Hematopoietic multipotent progenitor cell treated with erythropoietin and hydrocortisone succinate and interleukin-3 and kit ligand, for 17 days (in vitro differentiated cells): ENCODE results near the gene TBPL2.
A peak's percentile ranks its signal among the peaks of the same experiment; 100 is the strongest.
"Not testable (repeated sequence)": the region's sequence is repeated elsewhere in the genome, so short reads cannot be mapped to it uniquely, and the experiment has no call there.

Source experiments
- DNase-seq: peaks from one replicate; pipeline ENCODE4 v3.0.0-alpha.2; 2015; ENCODE audit warnings: low spot score

TBPL2 gene

DNA sequence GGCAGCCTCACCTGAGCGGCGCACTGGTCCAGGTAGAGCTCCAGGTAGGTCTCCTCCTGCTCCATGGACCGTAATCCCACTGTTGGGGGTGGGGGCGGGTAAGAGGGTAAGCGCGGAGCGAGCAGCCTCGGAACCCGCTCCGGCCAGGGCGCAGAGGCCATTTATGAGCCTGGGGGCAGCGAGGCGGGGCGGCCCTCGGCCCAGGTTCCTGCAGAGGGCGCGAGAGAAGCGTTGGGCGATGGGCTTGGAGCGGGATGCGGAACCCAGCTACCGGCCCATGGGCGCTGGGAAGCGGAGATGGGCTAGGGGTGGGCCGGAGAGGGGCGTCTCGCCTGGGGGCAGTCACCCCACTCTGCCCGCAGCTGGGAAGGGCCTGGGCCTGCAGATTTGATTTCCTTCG, at the start of gene TBPL2:
TSS of gene TBPL2 (minus strand) at position 232 of the 400 bp plus-strand sequence. CDS start at position 65, 167 bp downstream.
- DNase-seq, result no peak

DNA sequence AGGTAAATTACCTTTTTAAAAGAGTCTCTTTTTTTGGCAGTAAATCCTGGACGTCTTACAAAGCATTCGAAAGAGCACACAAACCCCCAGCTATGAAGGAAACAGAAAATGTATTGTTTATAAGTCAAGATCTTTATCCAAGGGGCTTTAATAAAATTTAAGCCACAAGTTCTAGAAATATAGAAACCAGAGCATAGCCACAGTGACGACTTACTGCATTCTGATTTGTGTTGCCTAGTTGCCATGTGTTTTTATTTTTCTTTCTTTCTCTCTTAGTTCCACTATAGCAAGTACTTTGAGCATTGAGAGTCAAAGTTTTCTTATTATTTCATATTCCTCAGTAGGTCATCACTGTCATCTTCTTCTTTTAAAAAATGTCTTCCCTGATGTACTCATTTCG, 47.8 kb upstream of the TBPL2 start:
- DNase-seq, result no peak

DNA sequence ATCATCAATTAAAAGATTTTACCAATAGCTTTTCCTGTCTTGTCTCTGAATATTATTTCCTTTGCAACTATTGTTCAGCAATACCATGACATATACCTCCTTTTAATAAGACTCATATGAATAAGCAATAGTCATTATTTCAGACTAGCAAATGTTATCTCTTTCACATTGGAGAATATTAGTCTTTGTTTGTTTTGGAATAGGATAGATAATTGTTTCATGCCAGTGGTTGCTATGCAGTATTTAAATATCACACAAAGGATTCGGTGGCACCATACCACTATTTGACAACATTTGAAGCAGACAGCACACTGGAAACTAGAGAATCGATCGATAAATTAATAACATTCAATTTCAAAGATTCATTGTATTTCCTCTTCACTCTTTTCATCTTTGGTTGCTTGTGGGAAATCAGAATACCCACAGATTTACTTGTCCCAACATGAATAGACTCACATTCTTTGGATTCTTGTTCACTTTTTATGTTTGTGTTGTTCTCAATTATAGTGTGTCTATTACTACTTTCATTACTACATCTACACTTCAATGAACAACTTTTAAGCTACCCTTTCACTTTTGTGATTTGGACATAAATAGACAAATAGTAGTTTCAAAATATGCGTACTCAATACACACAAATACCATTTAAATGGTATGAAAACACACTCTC, 42.7 kb upstream of the TBPL2 start:
- no peak for DNase-seq

DNA sequence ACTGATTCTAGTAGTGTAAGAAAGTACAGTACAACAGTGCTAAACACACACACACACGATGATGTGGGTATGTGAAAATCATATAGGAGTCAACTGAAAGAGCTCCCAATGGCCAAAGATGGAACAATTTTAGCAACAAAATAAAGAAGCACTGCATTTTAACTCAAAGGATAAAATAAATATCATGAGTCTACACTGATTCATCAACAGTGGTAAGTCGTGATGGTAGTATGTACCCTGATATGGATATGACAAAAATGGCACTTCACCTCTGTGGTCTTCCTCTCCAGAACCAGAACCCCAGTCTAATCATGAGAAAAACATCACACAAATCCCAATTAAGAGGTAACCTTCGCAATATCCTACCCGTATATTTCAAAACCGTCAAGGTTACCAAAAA, 41.4 kb upstream of the TBPL2 start:
- no peak for DNase-seq

DNA sequence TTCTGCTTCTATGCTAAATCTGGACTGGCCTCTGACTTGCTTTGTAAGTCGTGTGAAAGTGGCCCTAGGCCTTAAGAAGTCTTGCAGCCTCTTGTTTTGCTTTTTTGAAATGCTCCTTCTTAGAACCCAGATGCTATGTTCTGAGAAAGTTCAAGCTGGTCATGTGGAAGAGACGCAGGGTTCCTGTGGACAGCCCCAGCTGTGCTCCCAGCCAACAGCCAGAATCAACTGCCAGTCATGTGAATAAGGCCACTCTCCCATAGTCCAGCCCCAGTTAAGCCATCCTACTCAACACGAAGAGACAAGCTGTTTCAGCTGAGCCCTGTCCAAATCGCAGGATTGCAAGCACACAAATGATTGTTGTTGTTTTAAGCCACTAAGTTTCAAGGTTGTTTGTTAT, 37.3 kb upstream of the TBPL2 start:
- DNase-seq, result no peak

DNA sequence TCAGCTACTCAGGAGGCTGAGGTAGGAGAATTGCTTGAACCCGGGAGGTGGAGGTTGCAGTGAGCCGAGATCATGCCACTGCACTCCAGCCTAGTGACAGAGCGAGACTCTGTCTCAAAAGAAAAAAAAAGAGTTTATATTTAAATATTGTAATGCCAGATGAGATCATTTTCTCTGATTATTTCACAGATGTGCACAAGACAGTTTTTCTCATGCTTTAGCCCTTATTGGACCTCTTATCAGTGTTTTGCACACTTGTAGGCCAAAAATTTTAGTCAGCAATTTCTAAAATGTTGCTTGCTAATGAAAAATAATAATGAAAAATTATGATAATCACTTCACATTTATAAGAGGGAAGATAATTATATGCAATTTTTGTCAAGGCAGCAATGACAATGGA, 36.0 kb upstream of the TBPL2 start:
- DNase-seq, result not testable (repeated sequence)

DNA sequence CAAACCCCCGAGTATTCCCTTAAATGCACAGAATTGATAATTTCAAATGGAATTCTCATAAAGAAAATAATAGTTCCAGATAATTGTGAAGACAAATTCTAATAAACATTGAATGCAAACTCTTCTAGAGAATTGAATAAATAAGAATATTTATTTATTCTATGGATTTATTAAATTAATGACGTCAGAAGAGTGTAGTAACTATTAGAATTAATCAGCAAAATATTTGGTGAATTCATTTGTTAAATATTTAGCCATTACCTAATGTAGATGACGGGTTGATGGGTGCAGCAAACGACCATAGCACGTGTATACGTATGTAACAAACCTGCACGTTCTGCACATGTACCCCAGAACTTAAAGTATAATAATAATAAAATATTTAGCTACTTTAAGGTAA, 33.4 kb upstream of the TBPL2 start:
- DNase-seq, result no peak

DNA sequence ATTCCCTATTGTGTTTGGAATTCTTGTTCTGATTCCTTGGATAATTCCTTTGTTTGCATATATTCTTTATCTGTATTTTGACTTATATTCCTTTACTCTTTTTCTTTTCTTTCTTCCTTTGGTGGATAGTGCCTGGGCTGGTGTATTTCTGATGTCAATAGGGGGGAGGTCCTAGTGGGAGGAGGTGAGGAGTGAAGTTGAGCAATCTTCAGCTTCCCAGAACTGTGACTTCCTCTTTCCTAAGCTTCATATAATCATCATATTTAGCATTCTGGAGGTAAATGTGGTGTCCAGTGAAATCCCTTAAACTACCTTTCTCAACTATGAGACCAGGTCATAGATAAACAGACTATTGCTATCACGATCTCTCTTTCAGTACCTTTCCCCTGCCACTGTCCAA, 29.6 kb upstream of the TBPL2 start:
- DNase-seq, result no peak

DNA sequence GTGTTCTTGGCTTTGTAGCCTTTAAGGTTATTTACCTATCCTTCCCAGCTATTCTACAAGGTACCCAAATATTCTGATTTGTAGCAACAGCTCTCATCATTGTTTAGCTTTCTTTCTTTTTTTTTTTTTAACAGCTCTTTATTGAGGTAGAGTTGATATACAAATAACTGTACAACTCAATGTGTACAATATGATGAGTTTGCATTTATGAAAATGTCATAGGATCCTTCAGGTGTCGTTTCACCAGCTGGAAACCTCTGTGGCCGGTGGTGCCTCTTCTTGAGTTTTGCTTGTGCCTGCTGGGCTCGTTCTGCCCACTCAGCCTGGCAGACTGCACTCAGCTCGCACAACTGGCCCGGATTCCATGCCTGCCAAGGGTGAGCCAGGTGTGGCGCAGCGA, 26.9 kb upstream of the TBPL2 start:
- DNase-seq, result no peak

DNA sequence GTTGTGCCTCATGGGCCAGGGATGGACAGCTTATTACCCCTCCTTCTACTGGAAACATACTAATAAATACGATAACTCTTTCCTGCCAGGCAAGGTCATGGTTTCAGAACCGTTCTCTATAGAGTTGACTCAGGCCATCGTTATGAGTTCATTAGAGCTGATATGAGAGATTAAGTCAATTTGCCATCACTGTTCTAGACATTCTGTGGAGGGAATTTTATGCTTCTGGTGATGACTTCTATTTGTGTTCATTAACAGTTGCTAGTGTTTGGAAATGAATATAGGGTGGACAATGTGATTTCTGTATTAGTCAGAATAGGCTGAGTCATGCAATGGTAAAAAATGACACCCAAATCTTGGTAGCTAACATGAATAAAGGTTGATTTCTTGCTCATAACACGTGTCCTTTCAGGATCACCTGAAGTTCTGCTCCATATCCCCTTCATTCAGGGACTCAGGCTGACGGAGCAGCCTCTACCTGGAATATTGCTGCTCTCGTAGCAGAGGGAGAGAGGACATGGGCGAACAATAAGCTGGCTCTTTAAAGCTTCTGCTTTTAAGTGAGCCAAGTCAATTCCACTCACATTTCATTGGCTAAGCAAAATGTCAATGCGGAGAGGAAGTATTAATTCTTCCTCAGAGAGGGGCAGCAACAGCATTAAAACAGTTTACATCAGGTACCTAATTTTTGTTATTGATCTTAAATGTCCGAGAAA, 18.5 kb upstream of the TBPL2 start:
- DNase-seq, result no peak

DNA sequence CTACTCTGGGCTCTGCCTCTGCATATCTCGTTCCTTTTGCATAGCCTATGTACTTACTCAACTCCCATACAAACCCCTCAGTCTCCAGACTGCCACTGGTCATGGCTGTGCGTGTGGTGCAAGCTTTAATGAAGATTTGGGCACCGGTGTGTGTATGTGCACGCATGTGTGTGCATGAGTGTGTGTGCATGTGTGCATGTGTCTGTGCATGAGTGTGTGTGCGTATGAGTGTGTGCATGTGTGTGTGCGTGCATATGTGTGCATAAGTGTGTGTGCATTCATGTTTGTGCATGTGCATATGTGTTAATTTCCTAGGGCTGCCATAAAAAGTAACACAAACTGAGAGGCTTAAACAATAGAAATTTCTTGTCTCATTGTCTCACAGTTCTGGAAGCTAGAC, 17.1 kb upstream of the TBPL2 start:
- DNase-seq, result no peak

DNA sequence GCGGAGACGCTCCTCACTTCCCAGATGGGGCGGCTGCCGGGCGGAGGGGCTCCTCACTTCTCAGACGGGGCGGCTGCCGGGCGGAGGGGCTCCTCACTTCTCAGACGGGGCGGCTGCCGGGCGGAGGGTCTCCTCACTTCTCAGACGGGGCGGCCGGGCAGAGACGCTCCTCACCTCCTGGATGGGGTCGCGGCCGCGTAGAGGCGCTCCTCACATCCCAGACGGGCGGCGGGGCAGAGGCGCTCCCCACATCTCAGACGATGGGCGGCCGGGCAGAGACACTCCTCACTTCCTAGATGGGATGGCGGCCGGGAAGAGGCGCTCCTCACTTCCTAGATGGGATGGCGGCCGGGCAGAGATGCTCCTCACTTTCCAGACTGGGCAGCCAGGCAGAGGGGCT, 16.0 kb upstream of the TBPL2 start:
- not testable (repeated sequence) for DNase-seq

DNA sequence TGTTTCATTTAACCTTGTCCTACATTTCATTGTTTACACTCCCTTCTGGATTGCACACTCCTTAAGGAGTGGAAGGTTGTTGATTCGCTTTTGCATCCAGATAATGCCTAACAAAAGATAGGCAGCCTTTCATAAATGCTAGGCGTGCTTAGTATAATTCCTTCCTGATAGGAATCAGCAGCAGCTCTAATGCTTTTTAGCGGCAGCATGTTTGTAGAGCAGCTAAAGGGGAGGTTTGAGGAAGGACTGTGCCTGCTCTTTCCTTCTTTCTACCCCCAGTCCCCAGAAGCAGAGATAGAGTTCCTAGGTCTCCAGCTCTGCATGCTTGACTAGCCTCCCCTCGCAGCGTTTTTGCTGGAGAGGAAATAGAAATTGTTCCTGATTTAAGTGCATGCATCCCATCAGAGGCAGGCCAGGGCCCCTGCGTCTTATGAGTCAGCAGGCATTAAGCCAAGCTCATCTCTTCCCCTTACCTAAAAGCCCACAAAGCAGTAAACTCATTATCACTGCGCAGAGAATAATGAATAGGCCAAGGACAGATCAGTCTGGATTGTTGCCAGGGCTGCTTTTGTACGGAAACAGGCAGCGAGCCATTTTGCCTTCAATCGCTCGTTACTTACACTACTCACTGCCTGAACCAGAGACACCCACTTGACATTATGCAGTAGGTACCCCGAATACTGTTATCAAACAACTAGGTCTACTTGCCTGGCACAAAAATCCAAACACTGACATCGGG, 14.0 kb upstream of the TBPL2 start:
- no peak for DNase-seq

DNA sequence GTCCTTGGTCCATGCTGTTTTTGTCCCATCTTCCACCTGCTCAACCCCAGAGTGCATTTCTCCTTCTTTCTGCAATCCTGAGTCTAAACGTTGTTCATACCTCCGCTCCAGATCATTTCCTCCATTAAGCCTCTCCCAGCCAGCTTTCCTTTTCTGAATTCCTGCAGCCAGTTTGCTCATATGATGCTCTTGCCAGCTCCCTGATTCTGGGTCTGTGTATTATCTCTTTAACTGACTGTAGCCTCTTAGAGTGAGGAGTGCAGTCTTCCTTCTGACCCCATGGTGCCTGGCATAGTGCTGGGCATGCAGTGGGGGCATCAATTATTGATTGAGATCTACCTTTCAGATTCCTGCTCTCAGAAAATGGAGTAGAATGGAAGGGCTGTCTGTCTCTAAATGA, 11.5 kb upstream of the TBPL2 start:
- no peak for DNase-seq

DNA sequence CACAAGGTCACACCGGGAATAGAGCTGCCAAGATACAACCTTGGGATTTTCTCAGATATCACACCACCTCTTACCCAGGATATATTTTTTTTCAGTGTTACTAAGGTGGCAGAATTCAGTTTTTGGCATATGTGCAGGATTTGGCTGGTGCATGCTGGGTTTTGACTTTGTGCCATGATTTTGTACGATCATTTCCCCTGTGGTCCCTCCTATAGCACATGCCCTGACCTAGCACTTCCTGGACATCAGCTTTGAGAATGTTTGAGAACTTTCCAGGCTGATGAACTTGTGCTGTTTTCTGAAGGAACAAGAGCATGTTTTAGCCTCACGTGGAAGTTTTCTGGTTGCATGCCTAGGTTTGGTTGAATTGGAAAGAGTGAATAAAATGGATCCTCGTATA, 11.0 kb upstream of the TBPL2 start:
- DNase-seq, result no peak

DNA sequence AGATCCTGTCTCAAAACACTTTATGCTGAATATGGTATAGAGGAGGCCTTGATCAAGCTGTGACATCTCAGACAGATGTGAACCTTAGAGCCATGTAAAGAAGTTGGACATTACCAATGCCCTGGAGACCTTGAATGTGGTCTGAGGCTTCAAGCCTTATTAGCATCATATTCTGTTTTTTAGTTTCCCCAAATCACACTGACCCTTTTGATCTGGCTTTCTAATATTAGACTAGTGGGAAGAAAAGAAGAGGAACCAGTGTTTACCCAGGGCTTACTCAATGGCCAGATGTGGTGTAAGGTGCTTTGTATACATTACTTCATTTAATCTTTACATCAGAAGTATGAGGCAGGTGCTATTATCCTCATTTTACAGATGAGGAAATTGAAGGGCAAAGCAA, 10.6 kb upstream of the TBPL2 start:
- no peak for DNase-seq

DNA sequence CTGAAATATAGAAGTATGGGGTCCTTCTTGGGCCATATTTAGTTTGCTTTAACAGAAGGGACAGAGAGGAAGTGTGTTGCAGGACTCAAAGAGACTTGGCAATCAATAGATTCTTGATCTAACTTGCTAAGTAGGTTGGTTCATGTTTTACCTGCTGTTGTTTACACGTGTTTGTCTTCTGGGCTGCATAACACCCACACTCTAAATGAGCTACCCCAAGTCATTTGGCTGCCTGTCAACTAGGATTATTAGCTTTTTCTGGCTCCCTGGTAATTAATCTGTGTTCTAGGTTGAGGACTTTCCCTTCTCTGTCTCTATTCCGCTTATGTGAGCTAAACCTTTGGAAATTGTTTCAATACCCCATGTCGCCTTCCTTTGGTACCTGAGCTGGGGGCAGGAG, 10.1 kb upstream of the TBPL2 start:
- DNase-seq, result no peak

DNA sequence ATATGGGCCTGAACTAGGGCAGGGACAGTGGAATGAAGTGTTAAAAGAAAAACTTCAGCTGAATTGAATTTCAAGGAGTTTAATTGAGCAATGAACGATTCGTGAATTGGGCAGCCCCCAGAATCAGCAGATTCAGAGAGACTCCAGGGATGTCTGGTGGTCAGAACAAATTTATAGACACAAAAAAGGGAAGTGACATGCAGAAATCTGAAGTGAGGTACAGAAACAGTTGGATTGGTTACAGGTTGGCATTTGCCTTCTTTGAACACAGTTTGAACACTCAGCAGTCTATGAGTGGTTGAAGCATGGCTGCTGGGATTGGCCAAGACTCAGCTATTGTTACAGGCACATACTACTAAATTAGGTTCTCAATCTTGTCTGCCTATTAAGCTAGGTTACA, 9.7 kb upstream of the TBPL2 start:
- no peak for DNase-seq

DNA sequence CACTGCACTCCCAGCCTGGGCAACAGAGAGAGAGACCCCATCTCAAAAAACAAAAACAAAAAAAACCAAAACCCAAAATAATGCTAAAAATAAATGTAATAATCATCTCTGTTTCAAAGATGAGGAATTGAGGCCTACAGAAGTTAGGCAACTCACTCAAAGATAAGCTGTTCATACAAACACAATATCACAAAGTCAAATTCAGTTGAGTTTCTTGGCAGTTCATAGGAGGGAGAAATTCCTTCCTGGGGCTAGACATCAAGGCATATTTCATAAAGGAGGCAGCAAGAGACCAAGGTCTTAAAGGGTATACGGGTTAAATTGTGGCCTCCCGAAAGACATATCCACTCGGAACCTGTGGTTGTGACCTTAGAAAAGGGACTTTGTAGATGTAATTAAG, 8.7 kb upstream of the TBPL2 start:
- DNase-seq, result no peak

DNA sequence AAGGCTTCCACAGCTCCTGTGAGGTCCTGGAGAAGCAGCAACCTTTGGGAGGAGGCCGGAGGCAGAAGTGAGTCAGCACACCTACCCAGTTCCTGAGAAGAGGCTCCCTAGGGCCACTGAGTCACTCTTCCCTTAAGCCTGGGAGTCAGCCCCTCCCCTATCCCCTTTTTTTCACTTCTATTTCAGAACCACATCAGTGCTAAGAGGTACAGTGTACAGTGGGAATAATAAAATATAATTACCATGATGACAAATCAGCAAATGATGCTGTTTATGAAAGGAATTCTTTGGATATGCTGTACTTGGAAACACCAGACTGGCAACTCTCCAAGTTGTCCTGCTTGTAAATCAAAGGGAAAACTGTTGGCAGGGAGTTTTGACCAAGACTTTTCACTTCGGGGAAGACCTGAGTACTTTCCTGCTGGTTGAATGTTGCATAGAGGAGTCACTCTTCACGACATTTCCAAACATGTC, 7.8 kb upstream of the TBPL2 start:
- DNase-seq, result no peak

DNA sequence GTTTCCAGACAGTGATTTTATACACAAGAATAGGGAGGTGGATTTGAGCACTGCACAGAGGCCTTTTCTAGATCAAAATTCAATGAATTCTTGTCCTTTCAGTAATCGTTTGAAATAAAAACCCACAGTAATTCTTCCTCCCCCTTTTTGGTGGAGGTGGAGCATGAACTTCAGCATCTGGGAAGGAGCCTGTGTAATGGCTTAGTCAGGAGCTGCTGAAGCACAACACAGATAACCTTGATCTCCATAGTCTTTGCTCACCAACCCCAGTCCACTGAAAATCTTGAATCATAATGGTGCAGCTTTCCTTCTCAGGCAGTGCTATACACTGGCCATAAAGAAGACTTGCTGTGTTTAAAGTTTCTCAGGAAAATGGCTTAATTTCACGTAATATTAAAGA, 6.4 kb upstream of the TBPL2 start:
- DNase-seq, result no peak

DNA sequence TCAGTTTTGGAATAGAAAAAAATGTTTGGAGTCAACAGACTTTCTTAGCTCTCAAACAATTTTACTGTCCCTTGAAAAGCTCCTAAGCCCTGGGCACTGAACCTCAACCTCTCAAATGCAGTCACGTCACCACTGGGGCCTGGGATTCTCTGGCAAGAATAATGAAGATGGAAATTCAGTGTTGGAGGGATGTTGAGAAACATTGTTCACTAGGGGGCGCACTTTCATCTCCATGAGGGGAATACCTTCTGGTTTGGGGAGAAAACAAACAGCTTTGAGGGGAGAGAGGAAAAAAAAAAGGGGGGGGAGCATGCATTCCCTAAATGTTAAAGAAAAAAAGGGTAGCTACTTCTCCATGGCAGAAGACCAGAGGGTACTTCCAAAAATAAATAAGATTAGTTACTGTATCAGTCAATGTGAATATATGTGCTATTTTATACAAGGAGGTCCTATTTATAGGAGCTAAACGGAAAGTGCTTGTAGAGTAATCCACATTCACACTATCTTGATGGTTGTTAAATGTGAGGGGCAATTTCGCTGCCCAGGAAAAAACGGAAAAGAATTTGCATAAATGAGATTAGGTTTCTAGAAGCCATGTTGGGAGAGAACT, 5.8 kb upstream of the TBPL2 start:
- DNase-seq, result peak; percentile 83

DNA sequence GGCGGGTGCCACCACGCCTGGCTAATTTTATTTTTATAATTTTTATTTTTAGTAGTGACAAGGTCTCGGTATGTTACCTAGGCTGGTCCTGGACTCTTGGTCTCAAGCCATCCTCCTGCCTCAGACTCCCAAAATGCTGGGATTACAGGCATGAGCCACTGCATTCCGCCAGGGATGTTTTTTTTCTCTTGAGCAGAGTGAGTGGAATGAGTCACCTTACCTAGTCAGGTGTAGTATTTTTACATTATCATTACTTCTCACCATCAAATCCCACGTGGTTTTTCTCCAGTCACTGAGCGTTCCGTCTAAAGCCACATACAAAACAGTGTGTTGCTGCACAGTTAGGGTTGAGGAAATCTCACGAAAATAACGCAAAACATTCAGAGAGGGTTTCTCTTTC, 870 bp upstream of the TBPL2 start:
- DNase-seq, result no peak
